ENCODE results near the gene OXLD1.

Gene OXLD1

DNA sequence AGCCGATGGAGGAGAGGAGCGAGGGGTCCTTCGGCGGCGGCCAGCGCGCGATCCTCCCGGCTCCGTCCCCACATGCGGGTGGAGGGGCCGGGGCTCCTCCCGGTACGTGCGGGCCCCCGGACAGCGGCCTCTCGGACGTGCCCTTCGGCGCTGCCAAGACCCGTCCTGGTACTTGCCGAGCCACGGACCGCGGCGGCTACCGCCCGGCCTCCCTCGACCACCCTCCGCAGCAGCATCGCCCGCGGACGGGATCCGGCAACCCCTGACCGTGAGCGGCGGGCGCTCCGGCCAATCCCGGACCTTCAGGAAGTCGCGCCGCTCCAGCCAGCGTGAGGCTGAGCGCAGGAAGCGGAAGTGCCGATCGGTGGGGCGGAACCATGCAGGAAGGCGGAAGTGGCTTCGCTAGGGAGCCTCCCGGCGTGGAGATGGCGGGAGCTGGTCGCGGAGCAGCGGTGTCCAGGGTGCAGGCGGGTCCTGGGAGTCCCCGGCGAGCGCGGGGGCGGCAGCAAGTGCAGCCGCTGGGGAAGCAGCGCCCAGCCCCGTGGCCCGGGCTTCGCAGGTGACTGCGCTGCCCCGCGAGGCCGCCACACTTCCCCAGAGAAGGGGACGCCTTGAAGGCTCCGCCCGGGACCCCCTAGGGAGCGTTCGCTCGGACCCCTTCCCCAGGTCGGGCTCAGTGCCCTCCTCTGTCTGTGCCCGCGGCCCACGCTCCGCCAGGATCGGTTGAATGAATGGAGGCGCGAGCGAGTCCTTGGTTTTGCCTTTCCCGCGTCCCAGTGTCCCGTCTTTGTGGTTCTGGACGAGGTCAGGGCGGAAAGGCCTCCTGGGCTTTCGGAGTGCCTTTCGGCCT, at the start of gene OXLD1, which contains the start of gene CCDC137:
TSS of gene OXLD1 (minus strand) at position 264 of the 850 bp plus-strand sequence. CDS start at position 236, 28 bp downstream.
TSS of gene CCDC137 (plus strand) at position 396 of the 850 bp plus-strand sequence. CDS start at position 426, 30 bp downstream.
- in situ Hi-C loops (cut with MboI; ENCODE audit: low pct_unique_long_range_greater_than_20kb, low sequenced_read_pairs, unreplicated experiment), result no loop called here
- peak; percentile 99 for DNase-seq (ENCODE audit: low spot score)
- TF ChIP-seq, protein P1, sequence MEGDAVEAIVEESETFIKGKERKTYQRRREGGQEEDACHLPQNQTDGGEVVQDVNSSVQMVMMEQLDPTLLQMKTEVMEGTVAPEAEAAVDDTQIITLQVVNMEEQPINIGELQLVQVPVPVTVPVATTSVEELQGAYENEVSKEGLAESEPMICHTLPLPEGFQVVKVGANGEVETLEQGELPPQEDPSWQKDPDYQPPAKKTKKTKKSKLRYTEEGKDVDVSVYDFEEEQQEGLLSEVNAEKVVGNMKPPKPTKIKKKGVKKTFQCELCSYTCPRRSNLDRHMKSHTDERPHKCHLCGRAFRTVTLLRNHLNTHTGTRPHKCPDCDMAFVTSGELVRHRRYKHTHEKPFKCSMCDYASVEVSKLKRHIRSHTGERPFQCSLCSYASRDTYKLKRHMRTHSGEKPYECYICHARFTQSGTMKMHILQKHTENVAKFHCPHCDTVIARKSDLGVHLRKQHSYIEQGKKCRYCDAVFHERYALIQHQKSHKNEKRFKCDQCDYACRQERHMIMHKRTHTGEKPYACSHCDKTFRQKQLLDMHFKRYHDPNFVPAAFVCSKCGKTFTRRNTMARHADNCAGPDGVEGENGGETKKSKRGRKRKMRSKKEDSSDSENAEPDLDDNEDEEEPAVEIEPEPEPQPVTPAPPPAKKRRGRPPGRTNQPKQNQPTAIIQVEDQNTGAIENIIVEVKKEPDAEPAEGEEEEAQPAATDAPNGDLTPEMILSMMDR (IDR thresholded peaks at IDR 0.05; ENCODE audit: extremely low read depth, insufficient read depth, missing control alignments), result no peak

DNA sequence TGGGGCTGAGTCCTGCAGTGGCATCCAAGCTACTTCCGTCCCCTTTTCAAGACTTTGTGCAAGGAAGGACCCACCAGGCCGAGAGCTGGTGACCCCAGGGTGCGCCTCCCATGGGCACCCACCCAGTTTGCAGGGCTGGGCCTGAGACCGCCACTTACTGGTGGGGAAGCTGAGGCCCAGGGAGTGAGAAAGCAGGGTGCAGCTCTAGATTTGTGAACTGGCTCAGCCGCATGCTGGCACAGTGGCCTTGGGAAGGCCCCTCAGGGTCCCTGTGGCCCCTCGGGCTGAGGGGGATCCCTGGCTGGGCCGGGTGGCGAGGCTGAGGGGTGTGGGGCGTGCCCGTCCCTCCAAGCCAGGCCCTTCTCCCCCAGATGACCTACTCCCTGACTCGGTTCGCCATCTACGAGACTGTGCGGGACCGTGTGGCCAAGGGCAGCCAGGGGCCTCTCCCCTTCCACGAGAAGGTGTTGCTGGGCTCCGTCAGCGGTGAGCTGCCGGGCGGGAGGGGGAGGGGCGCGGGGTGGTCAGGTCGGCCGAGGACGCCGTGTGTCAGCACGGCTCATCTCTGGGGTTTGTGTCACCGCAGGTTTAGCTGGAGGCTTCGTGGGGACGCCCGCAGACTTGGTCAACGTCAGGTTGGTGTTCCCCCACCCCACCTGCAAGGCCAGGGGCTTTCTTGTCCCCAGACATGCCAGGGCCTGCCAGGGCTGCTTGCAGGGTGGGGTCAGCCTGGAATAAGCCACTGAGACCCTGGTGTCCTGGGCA, 48.9 kb upstream of the OXLD1 start:
- no peak for DNase-seq (ENCODE audit: low spot score)
- TF ChIP-seq, protein P1 (IDR thresholded peaks at IDR 0.05; ENCODE audit: extremely low read depth, insufficient read depth, missing control alignments), result no peak
- in situ Hi-C loops (cut with MboI; ENCODE audit: low pct_unique_long_range_greater_than_20kb, low sequenced_read_pairs, unreplicated experiment), result no loop called here

DNA sequence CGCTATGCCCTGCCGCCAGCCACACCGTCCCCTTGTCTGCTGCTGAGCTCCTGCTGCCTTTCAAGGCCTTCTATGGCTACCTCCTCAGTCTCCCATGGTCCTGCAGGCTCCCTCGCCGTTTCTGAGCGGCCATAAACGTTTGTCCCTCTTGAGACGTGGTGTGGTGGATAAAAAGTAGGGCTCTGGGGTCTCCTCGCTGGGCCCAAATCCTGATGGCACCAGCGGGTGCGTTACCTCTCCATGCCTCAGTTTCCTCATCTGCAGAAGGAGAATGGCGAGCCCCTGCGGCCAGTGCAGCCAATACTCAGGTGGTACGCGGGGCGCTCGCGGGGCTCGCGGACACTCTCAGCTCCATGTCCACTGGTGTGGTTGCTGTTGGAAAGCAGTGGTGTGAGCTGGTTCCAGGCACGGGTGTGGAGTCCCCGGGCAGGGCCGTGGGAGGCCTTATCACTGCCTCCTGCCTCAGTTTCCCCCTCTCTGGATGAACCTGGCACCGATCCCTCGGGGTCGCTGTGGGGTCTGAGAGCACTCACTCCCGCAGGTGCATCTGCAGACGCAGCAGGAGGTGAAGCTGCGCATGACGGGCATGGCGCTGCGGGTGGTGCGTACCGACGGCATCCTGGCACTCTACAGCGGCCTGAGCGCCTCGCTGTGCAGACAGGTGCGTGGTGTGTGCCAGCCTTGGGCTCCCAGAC, 48.2 kb upstream of the OXLD1 start:
- DNase-seq (ENCODE audit: low spot score), result no peak
- TF ChIP-seq, protein P1 (IDR thresholded peaks at IDR 0.05; ENCODE audit: extremely low read depth, insufficient read depth, missing control alignments), result no peak
- in situ Hi-C loops (cut with MboI; ENCODE audit: low pct_unique_long_range_greater_than_20kb, low sequenced_read_pairs, unreplicated experiment), result no loop called here

DNA sequence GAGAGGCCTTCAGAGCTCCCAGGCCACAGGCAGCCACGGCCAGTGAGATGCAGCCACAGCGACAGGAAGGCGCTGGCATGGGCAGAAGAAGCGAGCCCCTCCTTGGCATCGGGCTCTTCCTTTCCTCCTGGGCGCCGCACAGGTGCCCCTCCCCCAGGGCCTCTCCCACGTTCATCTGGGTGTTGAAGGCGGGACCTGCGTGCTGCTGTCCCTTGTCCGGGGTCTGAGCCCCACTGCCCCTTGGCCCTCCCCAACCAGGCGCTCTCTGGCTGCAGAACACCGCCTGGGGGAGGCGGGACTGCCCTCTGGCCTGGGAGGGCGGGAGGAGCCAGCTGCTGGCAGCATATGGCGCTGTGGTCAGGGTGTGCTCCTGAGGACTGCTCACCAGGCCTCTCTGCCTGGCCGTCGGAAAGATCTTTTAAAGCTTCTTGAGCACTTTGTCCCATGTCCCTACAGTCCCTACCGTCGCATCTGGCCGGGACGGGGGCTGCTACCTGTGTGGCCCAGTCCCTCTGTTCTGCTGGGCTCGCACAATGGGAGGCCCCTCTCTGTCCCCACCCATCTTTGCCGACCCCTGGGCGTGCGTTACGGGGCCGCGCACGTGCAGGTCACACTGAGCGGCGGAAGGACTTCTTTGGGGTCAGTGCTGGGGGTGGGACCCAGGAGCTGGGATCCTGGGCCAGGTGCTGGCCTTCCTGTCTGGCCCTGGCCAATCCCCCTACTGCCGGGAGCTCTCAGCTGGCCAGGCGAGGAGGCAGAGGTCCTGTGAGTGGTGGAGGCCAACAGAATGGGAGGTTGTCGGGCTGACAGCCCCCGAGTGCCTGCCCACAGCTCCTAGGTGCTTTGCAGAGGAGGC, 47.4 kb upstream of the OXLD1 start:
- TF ChIP-seq, protein P1 (IDR thresholded peaks at IDR 0.05; ENCODE audit: extremely low read depth, insufficient read depth, missing control alignments), result no peak
- in situ Hi-C loops (cut with MboI; ENCODE audit: low pct_unique_long_range_greater_than_20kb, low sequenced_read_pairs, unreplicated experiment), result no loop called here
- no peak for DNase-seq (ENCODE audit: low spot score)

DNA sequence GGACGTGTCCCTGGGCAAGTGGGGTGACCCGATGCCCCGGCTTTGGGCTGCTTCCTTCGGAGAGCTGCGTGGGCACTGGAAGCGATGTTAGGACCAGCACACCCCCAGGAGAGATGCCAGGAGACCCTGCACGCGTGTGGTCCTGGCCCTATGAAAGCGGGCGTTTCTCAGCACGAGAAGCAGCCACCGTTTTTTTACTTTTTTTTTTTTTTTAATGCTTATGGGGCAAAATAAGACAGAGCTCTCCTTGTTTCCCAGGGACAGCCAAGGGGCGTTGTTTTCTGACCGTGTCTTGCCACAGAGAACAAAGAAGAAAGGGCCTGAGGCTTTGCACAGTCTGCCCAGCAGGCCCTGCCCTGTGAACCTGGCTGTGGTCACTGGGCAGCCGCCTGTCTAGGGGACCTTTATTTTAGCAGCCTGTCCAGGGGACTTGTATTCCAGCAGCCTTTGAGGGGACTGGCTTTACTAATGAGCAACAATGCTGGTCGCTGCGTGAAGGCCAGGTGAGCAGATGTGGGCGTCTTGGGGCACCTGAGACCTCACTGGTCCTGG, 46.7 kb upstream of the OXLD1 start:
- TF ChIP-seq, protein P1 (IDR thresholded peaks at IDR 0.05; ENCODE audit: extremely low read depth, insufficient read depth, missing control alignments), result no peak
- in situ Hi-C loops (cut with MboI; ENCODE audit: low pct_unique_long_range_greater_than_20kb, low sequenced_read_pairs, unreplicated experiment), result no loop called here
- no peak for DNase-seq (ENCODE audit: low spot score)
